K562 (cell line): ENCODE measurements around the gene BCAN. TPM values are rescaled to one million over a fixed set of nuclear protein-coding genes. Genes with fewer than 3 reads are reported as not detected.
A peak's percentile ranks its signal among the peaks of the same experiment; 100 is the strongest.

Experiments
- ARHGAP35 ChIP-seq: fragments of 450-650 bp; IDR thresholded peaks from 2 replicates; pipeline ENCODE4 v1.6.1; 2018; ENCODE audit not compliant: partially characterized antibody
- CBX8 ChIP-seq: fragments of 200-600 bp; sonication (generic); IDR thresholded peaks from 2 replicates; pipeline ENCODE4 v1.6.1; 2012; ENCODE audit warnings: borderline replicate concordance, mixed run types, low read depth, mild to moderate bottlenecking, moderate library complexity, mixed read lengths, low read length, control low read depth, inconsistent platforms; ENCODE audit not compliant: poor library complexity, severe bottlenecking; ENCODE audit errors: extremely low read depth
- EHMT2 ChIP-seq: fragments of 450-650 bp; IDR thresholded peaks from 2 replicates; pipeline ENCODE4 v1.6.1; 2018; ENCODE audit warnings: antibody characterized with exemption
- FOS ChIP-seq: IDR thresholded peaks from 3 replicates; pipeline ENCODE4 v1.6.1; 2011; ENCODE audit not compliant: insufficient read length; ENCODE audit errors: extremely low read depth
- FUS ChIP-seq: fragments of 200-400 bp; formaldehyde crosslinking; optimal IDR thresholded peaks from 2 replicates; pipeline ENCODE3; 2017; ENCODE audit warnings: low read depth, low read length
- IRF2 ChIP-seq: sonication (generic); formaldehyde crosslinking; IDR thresholded peaks from 2 replicates; pipeline ENCODE4 v1.8.1; 2022; ENCODE audit warnings: mild to moderate bottlenecking, missing genetic modification reagents
- LCOR ChIP-seq: sonication (generic); formaldehyde crosslinking; IDR thresholded peaks from 2 replicates; pipeline ENCODE4 v1.8.0; 2022; ENCODE audit warnings: mild to moderate bottlenecking, missing genetic modification reagents
- NFE2L1 ChIP-seq: fragments of 450-650 bp; IDR thresholded peaks from 2 replicates; pipeline ENCODE4 v1.6.1; 2016; ENCODE audit warnings: missing genetic modification characterization, low read depth, mild to moderate bottlenecking, missing compliant biosample characterization, moderate library complexity, borderline replicate concordance
- PCBP1 ChIP-seq: fragments of 200-400 bp; formaldehyde crosslinking; IDR thresholded peaks from 2 replicates; pipeline ENCODE4 v1.6.1; 2018; ENCODE audit warnings: mild to moderate bottlenecking, low read depth, low read length; ENCODE audit not compliant: poor library complexity, severe bottlenecking
- PTTG1 ChIP-seq: fragments of 450-650 bp; IDR thresholded peaks from 2 replicates; pipeline ENCODE4 v1.6.1; 2016; ENCODE audit warnings: low read depth, mild to moderate bottlenecking, missing genetic modification characterization, missing compliant biosample characterization
- RBM14 ChIP-seq: fragments of 200-400 bp; formaldehyde crosslinking; IDR thresholded peaks from 2 replicates; pipeline ENCODE4 v1.6.1; 2018; ENCODE audit warnings: low read depth, mild to moderate bottlenecking, low read length, moderate library complexity, borderline replicate concordance; ENCODE audit not compliant: insufficient read depth
- TAF9B ChIP-seq: fragments of 450-650 bp; IDR thresholded peaks from 2 replicates; pipeline ENCODE4 v1.6.1; 2018; ENCODE audit warnings: mild to moderate bottlenecking; ENCODE audit not compliant: partially characterized antibody
- TEAD4 ChIP-seq, 2 experiments: sonication (generic) in 1 of 2; formaldehyde crosslinking in 1 of 2; IDR thresholded peaks; 2 replicates each; pipeline versions ENCODE4 v1.6.1 to v1.8.0; 2012 to 2022; ENCODE audit warnings: borderline replicate concordance in 1 of 2, inconsistent platforms in 1 of 2, low read length in 1 of 2, mild to moderate bottlenecking in 1 of 2, missing genetic modification reagents in 1 of 2
- ZEB2 ChIP-seq: fragments of 450-650 bp; IDR thresholded peaks from 2 replicates; pipeline ENCODE4 v1.6.1; 2016
- polyA plus RNA-seq, 8 experiments: library from polyadenylated mRNA; depleted of rRNA in 4 of 8; stranded (reverse) in 5 of 8; unstranded in 3 of 8; fragments of >200 nt; fragmentation: Nextera tagmentation in 2 of 8; fragmentation: Illumina TruSeq in 1 of 8; extraction: Ambion mirVana in 2 of 8; extraction: Trizol in 1 of 8; gene quantifications; 2 replicates each; pipeline versions ENCODE4 v1.2.1 to v1.2.3, GENCODE V29; 2011 to 2014; ENCODE audit warnings: inconsistent platforms in 1 of 8, missing spikeins in 1 of 8
- total RNA-seq, 7 experiments: library from RNA; depleted of rRNA in 6 of 7; stranded (reverse); fragments of >200 nt in 6 of 7; fragmentation: Illumina TruSeq in 2 of 7; extraction: Trizol in 2 of 7; gene quantifications; 2 replicates each; pipeline versions ENCODE4 v1.2.1 to v1.2.3, GENCODE V29; 2011 to 2021; ENCODE audit warnings: low replicate concordance in 1 of 7
- TF ChIP-seq, protein P1 (sequence below): fragments of 150-350 bp; IDR thresholded peaks from 2 replicates; pipeline ENCODE4 v1.6.1; 2014; ENCODE audit warnings: low read depth, mild to moderate bottlenecking, low read length, borderline replicate concordance
- TF ChIP-seq, protein P2 (sequence below): fragments of 450-650 bp; IDR thresholded peaks from 2 replicates; pipeline ENCODE4 v1.6.1; 2016; ENCODE audit warnings: low read depth

The BCAN gene
- total and polyA plus RNA-seq, 9 of the 15 experiments (the other 6 are each of a cell fraction or from before 2014, with no cell fraction given) = 0.04 to 0.33 (median 0.14) TPM; not detected in 5

DNA sequence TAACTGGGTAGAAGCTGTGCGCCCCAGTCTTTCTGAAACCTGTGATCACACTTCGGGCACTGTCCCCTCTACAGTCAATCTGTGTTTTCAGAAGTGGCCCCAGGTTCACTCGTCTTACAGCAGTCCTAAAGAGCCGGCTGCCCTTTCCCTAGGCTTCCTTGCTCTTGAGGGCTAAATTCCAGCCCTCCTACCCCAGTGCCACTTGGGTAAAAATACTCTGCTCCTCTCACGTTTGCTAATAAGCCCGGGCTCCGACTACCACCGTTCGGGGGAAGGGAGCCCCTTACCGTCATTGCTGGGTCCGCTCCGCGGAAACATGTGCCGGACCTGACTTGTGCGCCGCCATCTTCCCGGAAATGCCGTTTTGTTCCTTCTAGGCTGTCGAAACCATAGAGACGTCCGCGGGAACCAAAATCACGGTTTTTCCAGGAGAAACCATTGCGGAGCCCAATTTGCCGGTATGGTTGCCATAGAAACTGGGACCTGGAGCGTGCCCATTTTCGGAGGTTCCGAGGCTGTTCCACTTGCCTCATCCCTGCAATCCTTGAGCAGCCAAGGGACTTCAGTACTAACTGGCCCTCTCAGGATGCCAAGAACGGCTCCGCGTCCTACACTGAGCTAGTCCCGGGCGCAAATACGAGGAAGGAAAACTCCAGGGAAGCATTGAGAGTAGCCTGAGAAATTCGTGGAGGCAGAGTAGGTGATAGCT lies 40.6 kb upstream of the BCAN start, which contains the start of gene GPATCH4 (continued):
- TF ChIP-seq, protein P1, sequence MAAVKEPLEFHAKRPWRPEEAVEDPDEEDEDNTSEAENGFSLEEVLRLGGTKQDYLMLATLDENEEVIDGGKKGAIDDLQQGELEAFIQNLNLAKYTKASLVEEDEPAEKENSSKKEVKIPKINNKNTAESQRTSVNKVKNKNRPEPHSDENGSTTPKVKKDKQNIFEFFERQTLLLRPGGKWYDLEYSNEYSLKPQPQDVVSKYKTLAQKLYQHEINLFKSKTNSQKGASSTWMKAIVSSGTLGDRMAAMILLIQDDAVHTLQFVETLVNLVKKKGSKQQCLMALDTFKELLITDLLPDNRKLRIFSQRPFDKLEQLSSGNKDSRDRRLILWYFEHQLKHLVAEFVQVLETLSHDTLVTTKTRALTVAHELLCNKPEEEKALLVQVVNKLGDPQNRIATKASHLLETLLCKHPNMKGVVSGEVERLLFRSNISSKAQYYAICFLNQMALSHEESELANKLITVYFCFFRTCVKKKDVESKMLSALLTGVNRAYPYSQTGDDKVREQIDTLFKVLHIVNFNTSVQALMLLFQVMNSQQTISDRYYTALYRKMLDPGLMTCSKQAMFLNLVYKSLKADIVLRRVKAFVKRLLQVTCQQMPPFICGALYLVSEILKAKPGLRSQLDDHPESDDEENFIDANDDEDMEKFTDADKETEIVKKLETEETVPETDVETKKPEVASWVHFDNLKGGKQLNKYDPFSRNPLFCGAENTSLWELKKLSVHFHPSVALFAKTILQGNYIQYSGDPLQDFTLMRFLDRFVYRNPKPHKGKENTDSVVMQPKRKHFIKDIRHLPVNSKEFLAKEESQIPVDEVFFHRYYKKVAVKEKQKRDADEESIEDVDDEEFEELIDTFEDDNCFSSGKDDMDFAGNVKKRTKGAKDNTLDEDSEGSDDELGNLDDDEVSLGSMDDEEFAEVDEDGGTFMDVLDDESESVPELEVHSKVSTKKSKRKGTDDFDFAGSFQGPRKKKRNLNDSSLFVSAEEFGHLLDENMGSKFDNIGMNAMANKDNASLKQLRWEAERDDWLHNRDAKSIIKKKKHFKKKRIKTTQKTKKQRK = no peak
- TF ChIP-seq IRF2 (CRISPR knock-in tag) (no peak), TAF9B (peak; percentile 88), FUS (no peak), RBM14 (no peak), ARHGAP35 (no peak), EHMT2 (no peak), LCOR (CRISPR knock-in tag) (no peak; the same call in 1 of the 2 replicates), PTTG1 (tag) (no peak), PCBP1 (no peak), FOS (no peak), CBX8 (no peak), NFE2L1 (tag) (no peak), TEAD4 (IDR thresholded peaks at IDR 0.05; ENCODE audit: low read length) (peak; percentile 64), TEAD4 (CRISPR knock-in tag; IDR thresholded peaks at IDR 0.05; ENCODE audit: borderline replicate concordance) (no peak), ZEB2 (no peak)
- TF ChIP-seq, protein P2, sequence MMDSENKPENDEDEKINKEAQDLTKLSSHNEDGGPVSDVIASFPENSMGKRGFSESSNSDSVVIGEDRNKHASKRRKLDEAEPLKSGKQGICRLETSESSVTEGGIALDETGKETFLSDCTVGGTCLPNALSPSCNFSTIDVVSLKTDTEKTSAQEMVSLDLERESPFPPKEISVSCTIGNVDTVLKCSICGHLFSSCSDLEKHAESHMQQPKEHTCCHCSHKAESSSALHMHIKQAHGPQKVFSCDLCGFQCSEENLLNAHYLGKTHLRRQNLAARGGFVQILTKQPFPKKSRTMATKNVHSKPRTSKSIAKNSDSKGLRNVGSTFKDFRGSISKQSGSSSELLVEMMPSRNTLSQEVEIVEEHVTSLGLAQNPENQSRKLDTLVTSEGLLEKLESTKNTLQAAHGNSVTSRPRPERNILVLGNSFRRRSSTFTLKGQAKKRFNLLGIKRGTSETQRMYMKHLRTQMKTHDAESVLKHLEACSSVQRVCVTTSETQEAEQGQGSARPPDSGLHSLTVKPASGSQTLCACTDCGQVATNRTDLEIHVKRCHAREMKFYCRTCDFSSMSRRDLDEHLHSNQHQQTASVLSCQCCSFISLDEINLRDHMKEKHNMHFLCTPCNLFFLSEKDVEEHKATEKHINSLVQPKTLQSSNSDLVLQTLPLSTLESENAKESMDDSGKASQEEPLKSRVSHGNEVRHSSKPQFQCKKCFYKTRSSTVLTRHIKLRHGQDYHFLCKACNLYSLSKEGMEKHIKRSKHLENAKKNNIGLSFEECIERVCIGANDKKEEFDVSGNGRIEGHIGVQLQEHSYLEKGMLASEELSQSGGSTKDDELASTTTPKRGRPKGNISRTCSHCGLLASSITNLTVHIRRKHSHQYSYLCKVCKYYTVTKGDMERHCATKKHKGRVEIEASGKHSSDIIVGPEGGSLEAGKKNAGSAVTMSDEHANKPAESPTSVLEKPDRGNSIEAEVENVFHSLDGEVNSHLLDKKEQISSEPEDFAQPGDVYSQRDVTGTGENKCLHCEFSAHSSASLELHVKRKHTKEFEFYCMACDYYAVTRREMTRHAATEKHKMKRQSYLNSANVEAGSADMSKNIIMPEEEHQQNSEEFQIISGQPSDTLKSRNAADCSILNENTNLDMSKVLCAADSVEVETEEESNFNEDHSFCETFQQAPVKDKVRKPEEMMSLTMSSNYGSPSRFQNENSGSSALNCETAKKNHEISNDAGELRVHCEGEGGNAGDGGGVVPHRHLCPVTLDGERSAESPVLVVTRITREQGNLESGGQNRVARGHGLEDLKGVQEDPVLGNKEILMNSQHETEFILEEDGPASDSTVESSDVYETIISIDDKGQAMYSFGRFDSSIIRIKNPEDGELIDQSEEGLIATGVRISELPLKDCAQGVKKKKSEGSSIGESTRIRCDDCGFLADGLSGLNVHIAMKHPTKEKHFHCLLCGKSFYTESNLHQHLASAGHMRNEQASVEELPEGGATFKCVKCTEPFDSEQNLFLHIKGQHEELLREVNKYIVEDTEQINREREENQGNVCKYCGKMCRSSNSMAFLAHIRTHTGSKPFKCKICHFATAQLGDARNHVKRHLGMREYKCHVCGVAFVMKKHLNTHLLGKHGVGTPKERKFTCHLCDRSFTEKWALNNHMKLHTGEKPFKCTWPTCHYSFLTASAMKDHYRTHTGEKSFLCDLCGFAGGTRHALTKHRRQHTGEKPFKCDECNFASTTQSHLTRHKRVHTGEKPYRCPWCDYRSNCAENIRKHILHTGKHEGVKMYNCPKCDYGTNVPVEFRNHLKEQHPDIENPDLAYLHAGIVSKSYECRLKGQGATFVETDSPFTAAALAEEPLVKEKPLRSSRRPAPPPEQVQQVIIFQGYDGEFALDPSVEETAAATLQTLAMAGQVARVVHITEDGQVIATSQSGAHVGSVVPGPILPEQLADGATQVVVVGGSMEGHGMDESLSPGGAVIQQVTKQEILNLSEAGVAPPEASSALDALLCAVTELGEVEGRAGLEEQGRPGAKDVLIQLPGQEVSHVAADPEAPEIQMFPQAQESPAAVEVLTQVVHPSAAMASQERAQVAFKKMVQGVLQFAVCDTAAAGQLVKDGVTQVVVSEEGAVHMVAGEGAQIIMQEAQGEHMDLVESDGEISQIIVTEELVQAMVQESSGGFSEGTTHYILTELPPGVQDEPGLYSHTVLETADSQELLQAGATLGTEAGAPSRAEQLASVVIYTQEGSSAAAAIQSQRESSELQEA = no peak
